Breast epithelium (tissue), 3 donors: ENCODE measurements around the gene STAT3.

Experiments
- POLR2A ChIP-seq: fragments of 450-650 bp; IDR thresholded peaks from one replicate; pipeline ENCODE4 v1.6.1; 2016; ENCODE audit warnings: antibody characterized with exemption, mild to moderate bottlenecking, moderate library complexity
- POLR2AphosphoS5 ChIP-seq, 3 donors: sonication (generic); formaldehyde crosslinking; IDR thresholded peaks; one replicate each; pipeline ENCODE4 v1.6.1; 2017; ENCODE audit warnings: antibody characterized with exemption in 3 of 3
- TF ChIP-seq, protein P1 (sequence below), 3 donors: fragments of 450-650 bp; IDR thresholded peaks; one replicate each; pipeline ENCODE4 v1.5.1; 2016 to 2017; ENCODE audit warnings: antibody characterized with exemption in 3 of 3, mild to moderate bottlenecking in 3 of 3, moderate library complexity in 3 of 3

DNA sequence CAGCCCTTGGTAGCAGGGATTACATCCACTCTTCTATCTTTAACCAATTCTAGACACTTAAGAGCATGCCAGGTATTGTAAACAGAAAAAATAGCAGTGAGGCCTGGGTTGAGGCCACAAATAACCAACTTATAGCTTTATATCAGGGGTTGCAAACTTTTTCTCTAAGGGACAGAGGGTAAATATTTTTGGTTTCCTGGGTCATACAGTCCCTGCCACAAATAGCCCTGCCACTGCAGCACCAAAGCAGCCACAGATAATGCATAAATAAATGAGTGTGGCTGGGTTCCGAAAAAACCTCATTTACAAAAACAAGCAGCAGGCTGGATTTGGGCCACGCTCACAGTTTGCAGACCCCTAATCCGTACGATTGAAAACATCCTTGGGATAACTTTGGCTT is 46.7 kb downstream of the STAT3 start:
- TF ChIP-seq, protein P1, sequence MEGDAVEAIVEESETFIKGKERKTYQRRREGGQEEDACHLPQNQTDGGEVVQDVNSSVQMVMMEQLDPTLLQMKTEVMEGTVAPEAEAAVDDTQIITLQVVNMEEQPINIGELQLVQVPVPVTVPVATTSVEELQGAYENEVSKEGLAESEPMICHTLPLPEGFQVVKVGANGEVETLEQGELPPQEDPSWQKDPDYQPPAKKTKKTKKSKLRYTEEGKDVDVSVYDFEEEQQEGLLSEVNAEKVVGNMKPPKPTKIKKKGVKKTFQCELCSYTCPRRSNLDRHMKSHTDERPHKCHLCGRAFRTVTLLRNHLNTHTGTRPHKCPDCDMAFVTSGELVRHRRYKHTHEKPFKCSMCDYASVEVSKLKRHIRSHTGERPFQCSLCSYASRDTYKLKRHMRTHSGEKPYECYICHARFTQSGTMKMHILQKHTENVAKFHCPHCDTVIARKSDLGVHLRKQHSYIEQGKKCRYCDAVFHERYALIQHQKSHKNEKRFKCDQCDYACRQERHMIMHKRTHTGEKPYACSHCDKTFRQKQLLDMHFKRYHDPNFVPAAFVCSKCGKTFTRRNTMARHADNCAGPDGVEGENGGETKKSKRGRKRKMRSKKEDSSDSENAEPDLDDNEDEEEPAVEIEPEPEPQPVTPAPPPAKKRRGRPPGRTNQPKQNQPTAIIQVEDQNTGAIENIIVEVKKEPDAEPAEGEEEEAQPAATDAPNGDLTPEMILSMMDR (IDR thresholded peaks at IDR 0.05), result no peak
- TF ChIP-seq POLR2A (no peak), POLR2AphosphoS5 (IDR thresholded peaks at IDR 0.05) (no peak)
